ENCODE data around the gene SERPING1.

DNA sequence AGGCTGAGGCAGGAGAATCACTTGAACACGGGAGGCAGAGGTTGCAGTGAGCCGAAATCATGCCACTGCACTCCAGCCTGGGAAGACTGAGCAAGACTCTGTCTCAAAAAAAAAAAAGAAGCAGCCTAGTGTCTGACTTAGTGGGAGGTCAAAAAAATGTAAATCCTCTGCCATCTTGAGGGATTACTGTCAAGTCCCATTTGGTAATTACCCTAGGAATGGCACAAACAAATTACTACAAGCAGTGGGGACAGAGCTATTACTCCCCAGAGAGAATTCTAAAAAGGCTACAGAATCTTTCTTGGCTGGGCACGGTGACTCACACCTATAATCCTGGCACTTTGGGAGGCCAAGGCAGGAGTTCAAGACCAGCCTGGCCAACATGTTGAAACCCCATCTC lies 3.8 kb downstream of the SERPING1 start:
- TF ChIP-seq POLR2AphosphoS5 (IDR thresholded peaks at IDR 0.05) (no peak), POLR2A (IDR thresholded peaks at IDR 0.05) (no peak)
- TF ChIP-seq, protein P1, sequence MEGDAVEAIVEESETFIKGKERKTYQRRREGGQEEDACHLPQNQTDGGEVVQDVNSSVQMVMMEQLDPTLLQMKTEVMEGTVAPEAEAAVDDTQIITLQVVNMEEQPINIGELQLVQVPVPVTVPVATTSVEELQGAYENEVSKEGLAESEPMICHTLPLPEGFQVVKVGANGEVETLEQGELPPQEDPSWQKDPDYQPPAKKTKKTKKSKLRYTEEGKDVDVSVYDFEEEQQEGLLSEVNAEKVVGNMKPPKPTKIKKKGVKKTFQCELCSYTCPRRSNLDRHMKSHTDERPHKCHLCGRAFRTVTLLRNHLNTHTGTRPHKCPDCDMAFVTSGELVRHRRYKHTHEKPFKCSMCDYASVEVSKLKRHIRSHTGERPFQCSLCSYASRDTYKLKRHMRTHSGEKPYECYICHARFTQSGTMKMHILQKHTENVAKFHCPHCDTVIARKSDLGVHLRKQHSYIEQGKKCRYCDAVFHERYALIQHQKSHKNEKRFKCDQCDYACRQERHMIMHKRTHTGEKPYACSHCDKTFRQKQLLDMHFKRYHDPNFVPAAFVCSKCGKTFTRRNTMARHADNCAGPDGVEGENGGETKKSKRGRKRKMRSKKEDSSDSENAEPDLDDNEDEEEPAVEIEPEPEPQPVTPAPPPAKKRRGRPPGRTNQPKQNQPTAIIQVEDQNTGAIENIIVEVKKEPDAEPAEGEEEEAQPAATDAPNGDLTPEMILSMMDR (IDR thresholded peaks at IDR 0.05) = no peak
